Measurements from ENCODE around the gene MAP4K4. TPM values are rescaled to one million over a fixed set of nuclear protein-coding genes. Genes with fewer than 3 reads are reported as not detected.
"Not testable (repeated sequence)": the region's sequence is repeated elsewhere in the genome, so short reads cannot be mapped to it uniquely, and the experiment has no call there.

MAP4K4 gene
- total and polyA plus RNA-seq, 8 donors, result 80.2 to 143 (median 129) TPM

GRCh38 chr2:101905746-101906336, 208.3 kb downstream of the MAP4K4 start:
- TF ChIP-seq, protein P1, sequence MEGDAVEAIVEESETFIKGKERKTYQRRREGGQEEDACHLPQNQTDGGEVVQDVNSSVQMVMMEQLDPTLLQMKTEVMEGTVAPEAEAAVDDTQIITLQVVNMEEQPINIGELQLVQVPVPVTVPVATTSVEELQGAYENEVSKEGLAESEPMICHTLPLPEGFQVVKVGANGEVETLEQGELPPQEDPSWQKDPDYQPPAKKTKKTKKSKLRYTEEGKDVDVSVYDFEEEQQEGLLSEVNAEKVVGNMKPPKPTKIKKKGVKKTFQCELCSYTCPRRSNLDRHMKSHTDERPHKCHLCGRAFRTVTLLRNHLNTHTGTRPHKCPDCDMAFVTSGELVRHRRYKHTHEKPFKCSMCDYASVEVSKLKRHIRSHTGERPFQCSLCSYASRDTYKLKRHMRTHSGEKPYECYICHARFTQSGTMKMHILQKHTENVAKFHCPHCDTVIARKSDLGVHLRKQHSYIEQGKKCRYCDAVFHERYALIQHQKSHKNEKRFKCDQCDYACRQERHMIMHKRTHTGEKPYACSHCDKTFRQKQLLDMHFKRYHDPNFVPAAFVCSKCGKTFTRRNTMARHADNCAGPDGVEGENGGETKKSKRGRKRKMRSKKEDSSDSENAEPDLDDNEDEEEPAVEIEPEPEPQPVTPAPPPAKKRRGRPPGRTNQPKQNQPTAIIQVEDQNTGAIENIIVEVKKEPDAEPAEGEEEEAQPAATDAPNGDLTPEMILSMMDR (IDR thresholded peaks at IDR 0.05), result no peak
- intact Hi-C loops (cut with DNase I), result no loop called here
- peaks cover 0 to 2% of the 10 kb centered on the region in 2 donors for H3K4me1 ChIP-seq
- ATAC-seq (no peak), DNase-seq (no peak)
- peaks cover 0 to 29% of the 10 kb centered on the region in 2 donors for H3K9me3 ChIP-seq
- H3K4me3 ChIP-seq, result no peak overlapping the region
- H3K27ac ChIP-seq, result no peak overlapping the region
- H3K27me3 ChIP-seq, result no peaks in the 10 kb centered on the region
- H3K36me3 ChIP-seq, result no peaks in the 10 kb centered on the region

DNA sequence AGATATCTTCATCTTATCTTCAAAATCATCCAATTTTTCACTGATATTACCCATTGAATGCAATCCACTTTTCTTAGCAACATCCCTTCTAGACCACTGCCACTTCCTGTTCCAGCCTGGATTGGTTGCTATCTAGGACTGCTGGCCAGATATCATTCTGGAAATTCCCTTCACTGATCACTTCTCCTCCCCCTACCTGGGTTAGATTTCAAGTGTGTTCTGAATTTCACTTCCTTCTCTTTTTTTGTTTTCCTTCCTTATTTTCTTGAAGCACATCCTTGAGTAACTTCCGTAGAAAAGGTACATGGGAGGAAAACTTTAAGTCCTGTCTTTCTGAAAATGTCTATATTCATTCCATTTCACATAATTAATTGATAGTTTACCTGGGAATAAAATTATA, 212.3 kb downstream of the MAP4K4 start:
- TF ChIP-seq, protein P1 (IDR thresholded peaks at IDR 0.05), result no peak
- intact Hi-C loops (cut with DNase I), result no loop called here
- Histone ChIP-seq H3K27ac (peak overlapping the region in 1 of 2 donors; percentile 49), H3K9me3 (peaks cover 0 to 27% of the 10 kb centered on the region in 2 donors), H3K4me1 (peaks cover 0 to 14% of the 10 kb centered on the region in 2 donors), H3K4me3 (no peak overlapping the region), H3K27me3 (no peaks in the 10 kb centered on the region), H3K36me3 (no peaks in the 10 kb centered on the region)
- ATAC-seq (no peak), DNase-seq (no peak)

DNA sequence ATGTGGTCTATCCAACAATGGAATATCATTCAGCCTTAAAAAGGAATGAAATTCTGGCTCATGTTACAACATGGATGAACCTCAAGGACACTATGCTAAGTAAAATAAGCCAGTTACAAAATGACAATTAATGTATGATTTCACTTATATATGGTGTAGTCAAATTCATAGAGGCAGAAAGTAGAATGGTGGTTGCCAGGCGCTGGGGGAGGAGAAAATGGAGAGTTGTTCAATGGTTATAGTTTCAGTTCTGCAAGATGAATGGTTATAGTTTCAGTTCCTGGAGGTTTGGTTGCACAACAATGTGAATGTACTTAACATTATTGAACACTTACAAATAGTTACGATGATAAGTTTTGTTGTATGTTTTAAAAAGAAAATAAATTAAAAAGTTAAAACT, 215.0 kb downstream of the MAP4K4 start:
- TF ChIP-seq, protein P1 (IDR thresholded peaks at IDR 0.05), result no peak
- DNase-seq (no peak), ATAC-seq (peak; percentile 38)
- Histone ChIP-seq H3K27ac (peak overlapping the region in 1 of 2 donors; percentile 53), H3K4me3 (no peak overlapping the region), H3K9me3 (peaks cover 0 to 10% of the 10 kb centered on the region in 2 donors), H3K4me1 (peaks cover 0 to 14% of the 10 kb centered on the region in 2 donors), H3K27me3 (no peaks in the 10 kb centered on the region), H3K36me3 (no peaks in the 10 kb centered on the region)
- intact Hi-C loops (cut with DNase I), result no loop called here

DNA sequence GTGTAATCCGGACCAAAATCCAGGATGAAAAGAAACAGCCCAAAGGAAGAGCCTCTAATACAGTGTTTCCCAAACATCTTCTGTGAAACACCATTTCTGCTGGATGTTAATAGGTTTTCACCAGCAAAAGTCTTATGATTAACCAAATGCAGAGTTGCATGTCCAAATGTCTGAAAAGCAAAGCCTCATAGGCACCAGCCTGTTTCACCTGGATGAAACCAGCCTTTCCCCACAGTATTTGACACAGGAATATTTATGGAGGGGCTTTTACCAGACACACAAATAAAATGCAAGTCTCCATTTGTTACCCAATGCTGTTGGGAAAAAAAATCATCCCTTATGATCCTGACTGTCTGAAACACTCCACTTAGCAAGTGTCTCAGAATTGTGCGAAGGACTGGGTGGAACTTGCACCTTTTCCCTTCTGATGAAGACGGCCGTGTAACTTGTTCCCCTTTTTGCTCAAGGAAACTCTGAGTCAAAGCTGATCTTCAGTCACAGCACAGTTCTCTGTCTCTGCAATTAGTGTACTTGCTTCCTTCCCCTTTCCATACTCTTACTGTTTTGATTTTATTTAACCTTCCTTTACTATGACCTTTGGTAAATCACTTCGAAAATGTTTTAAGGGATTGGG, 223.9 kb downstream of the MAP4K4 start:
- peaks cover 0 to 26% of the 10 kb centered on the region in 2 donors for H3K9me3 ChIP-seq
- intact Hi-C loops (cut with DNase I), result no loop called here
- H3K27me3 ChIP-seq, result no peaks in the 10 kb centered on the region
- ATAC-seq (peak; percentile 71), DNase-seq (peak in 1 of 4 donors; percentile 3)
- H3K36me3 ChIP-seq, result no peaks in the 10 kb centered on the region
- peak overlapping the region; percentile 33 to 90 for H3K27ac ChIP-seq
- TF ChIP-seq, protein P1 (IDR thresholded peaks at IDR 0.05), result no peak
- peaks cover 0 to 15% of the 10 kb centered on the region in 2 donors for H3K4me1 ChIP-seq
- no peak overlapping the region for H3K4me3 ChIP-seq

DNA sequence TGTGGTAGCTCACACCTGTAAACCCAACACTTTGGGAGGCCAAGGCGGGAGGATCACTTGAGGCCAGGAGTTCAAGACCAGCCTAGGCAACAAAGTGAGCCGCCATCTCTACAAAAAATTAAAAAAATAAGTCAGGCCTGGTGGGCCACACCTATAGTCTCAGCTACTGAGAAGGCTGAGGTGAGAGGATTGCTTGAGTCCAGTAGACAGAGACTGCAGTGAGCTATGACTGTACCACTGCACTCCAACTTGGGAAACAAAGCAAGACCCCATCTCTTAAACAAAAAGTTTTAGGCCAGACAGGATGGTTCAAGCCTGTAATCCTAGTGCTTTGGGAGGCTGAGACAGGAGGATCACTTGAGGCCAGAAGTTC, 224.4 kb downstream of the MAP4K4 start:
- Histone ChIP-seq H3K36me3 (no peaks in the 10 kb centered on the region), H3K27ac (peak overlapping the region; percentile 33 to 90), H3K9me3 (peaks cover 0 to 30% of the 10 kb centered on the region in 2 donors), H3K4me3 (no peak overlapping the region), H3K27me3 (no peaks in the 10 kb centered on the region), H3K4me1 (peaks cover 0 to 15% of the 10 kb centered on the region in 2 donors)
- DNase-seq (no peak), ATAC-seq (no peak)
- intact Hi-C loops (cut with DNase I), result no loop called here
- TF ChIP-seq, protein P1 (IDR thresholded peaks at IDR 0.05), result no peak

DNA sequence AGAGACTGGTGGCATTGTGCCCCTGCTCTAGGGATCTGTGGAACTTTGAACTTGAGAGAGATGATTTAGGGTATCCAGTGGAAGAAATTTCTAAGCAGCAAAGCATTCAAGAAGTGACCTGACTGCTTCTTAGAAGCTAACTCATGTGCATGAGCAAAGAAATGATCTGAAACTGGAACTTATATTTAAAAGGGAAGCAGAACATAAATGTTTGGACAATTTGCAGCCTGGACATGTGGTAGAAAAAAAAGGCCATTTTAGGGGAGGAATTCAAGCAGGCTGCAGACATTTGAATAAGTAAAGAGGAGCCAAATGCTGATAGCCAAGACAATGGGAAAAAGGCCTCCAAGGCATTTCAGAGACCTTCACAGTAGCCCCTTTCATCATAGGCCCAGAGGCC, 226.8 kb downstream of the MAP4K4 start:
- peaks cover 0 to 15% of the 10 kb centered on the region in 2 donors for H3K4me1 ChIP-seq
- intact Hi-C loops (cut with DNase I), result not testable (repeated sequence)

More for the DNA sequence above, 226.8 kb downstream of the MAP4K4 start:
- H3K4me3 ChIP-seq, H3K27me3 ChIP-seq, DNase-seq, ATAC-seq, H3K36me3 ChIP-seq, H3K27ac ChIP-seq: not testable (repeated sequence)
- H3K9me3 ChIP-seq, result peaks cover 0 to 40% of the 10 kb centered on the region in 2 donors

Measured in left lung (tissue), 10 donors.